Measurements from ENCODE around the gene EPS15.
"Not testable (repeated sequence)": the region's sequence is repeated elsewhere in the genome, so short reads cannot be mapped to it uniquely, and the experiment has no call there.

The EPS15 gene

GRCh38 chr1:51509773-51510172, 9.3 kb downstream of the EPS15 start:
- TF ChIP-seq CTCF (IDR thresholded peaks at IDR 0.05; ENCODE audit: low read depth, low read length): no peak
- DNase-seq (ENCODE audit: low read depth in 2 of 2): no peak
- H3K4me3 ChIP-seq (replicated peaks in 1 of 2; ENCODE audit: low read depth in 2 of 2, low read length in 2 of 2): no peak overlapping the region

GRCh38 chr1:51506537-51506936, 12.5 kb downstream of the EPS15 start:
- H3K4me3 ChIP-seq (replicated peaks in 1 of 2; ENCODE audit: low read depth in 2 of 2, low read length in 2 of 2): peak overlapping the region in 1 of 2 donors; percentile 4
- no peak for TF ChIP-seq CTCF (IDR thresholded peaks at IDR 0.05; ENCODE audit: low read depth, low read length)
- DNase-seq (ENCODE audit: low read depth in 2 of 2): peak; percentile 93 to 97

GRCh38 chr1:51504806-51505525, 14.1 kb downstream of the EPS15 start:
- no peak for DNase-seq (ENCODE audit: low read depth in 2 of 2)
- TF ChIP-seq CTCF (IDR thresholded peaks at IDR 0.05; ENCODE audit: low read depth, low read length): no peak
- no peak overlapping the region for H3K4me3 ChIP-seq (replicated peaks in 1 of 2; ENCODE audit: low read depth in 2 of 2, low read length in 2 of 2)

- DNase-seq (ENCODE audit: low read depth in 2 of 2); H3K4me3 ChIP-seq (replicated peaks in 1 of 2; ENCODE audit: low read depth in 2 of 2, low read length in 2 of 2): not testable (repeated sequence)
Measured at GRCh38 chr1:51501218-51501630, 17.8 kb downstream of the EPS15 start.

- TF ChIP-seq CTCF (IDR thresholded peaks at IDR 0.05; ENCODE audit: low read depth, low read length): no peak
- no peak for DNase-seq (ENCODE audit: low read depth in 2 of 2)
- no peak overlapping the region for H3K4me3 ChIP-seq (replicated peaks in 1 of 2; ENCODE audit: low read depth in 2 of 2, low read length in 2 of 2)
Measured at GRCh38 chr1:51499694-51500093, 19.4 kb downstream of the EPS15 start.

- H3K4me3 ChIP-seq (replicated peaks in 1 of 2; ENCODE audit: low read depth in 2 of 2, low read length in 2 of 2): no peak overlapping the region
- no peak for DNase-seq (ENCODE audit: low read depth in 2 of 2)
- TF ChIP-seq CTCF (IDR thresholded peaks at IDR 0.05; ENCODE audit: low read depth, low read length): no peak
Measured at GRCh38 chr1:51498924-51499323, 20.1 kb downstream of the EPS15 start.

- TF ChIP-seq CTCF (IDR thresholded peaks at IDR 0.05; ENCODE audit: low read depth, low read length): no peak
- DNase-seq (ENCODE audit: low read depth in 2 of 2): no peak
- no peak overlapping the region for H3K4me3 ChIP-seq (replicated peaks in 1 of 2; ENCODE audit: low read depth in 2 of 2, low read length in 2 of 2)
Measured at GRCh38 chr1:51497340-51497739, 21.7 kb downstream of the EPS15 start.
